GM18873 (cell line): ENCODE data around the gene PROX1.
"Not testable (repeated sequence)": the region's sequence is repeated elsewhere in the genome, so short reads cannot be mapped to it uniquely, and the experiment has no call there.

Source experiments
- ATAC-seq: cut with Tn5 transposase; IDR thresholded peaks from one replicate; pipeline ENCODE4 v1.9.1; 2021; ENCODE audit warnings: mild to moderate bottlenecking, moderate library complexity, moderate number of reproducible peaks; ENCODE audit not compliant: unreplicated experiment, low FRiP score

Gene PROX1

GRCh38 chr1:214066936-214067335, 79.2 kb downstream of the PROX1 start:
- ATAC-seq = no peak

GRCh38 chr1:214067397-214067796, 79.6 kb downstream of the PROX1 start:
- no peak for ATAC-seq

GRCh38 chr1:214067853-214068703, 80.3 kb downstream of the PROX1 start:
- no peak for ATAC-seq

GRCh38 chr1:214068979-214069378, 81.2 kb downstream of the PROX1 start:
- ATAC-seq = no peak

- no peak for ATAC-seq
These were observed 83.7 kb downstream of the PROX1 start for GRCh38 chr1:214071469-214071868.

GRCh38 chr1:214072426-214073157, 84.8 kb downstream of the PROX1 start:
- no peak for ATAC-seq

- no peak for ATAC-seq
These were observed 86.7 kb downstream of the PROX1 start for GRCh38 chr1:214074477-214074876.

- ATAC-seq = no peak
These were observed 87.7 kb downstream of the PROX1 start for GRCh38 chr1:214075305-214075998.

- no peak for ATAC-seq
These were observed 88.4 kb downstream of the PROX1 start for GRCh38 chr1:214075999-214076707.

- no peak for ATAC-seq
These were observed 88.9 kb downstream of the PROX1 start for GRCh38 chr1:214076708-214077065.

GRCh38 chr1:214078950-214079349, 91.2 kb downstream of the PROX1 start:
- no peak for ATAC-seq

- no peak for ATAC-seq
These were observed 97.6 kb downstream of the PROX1 start for GRCh38 chr1:214085325-214085724.

GRCh38 chr1:214086945-214087344, 99.2 kb downstream of the PROX1 start:
- no peak for ATAC-seq

GRCh38 chr1:214089003-214089402, 101.2 kb downstream of the PROX1 start:
- ATAC-seq = not testable (repeated sequence)
